SK-N-MC (cell line): ENCODE results near the gene DCUN1D4.

ENCODE experiments used
- EZH2 ChIP-seq: fragments of 200-600 bp; sonication (generic); IDR thresholded peaks from one replicate; pipeline ENCODE4 v1.6.1; 2017; ENCODE audit warnings: antibody characterized with exemption
- POLR2AphosphoS5 ChIP-seq: IDR thresholded peaks from 2 replicates; pipeline ENCODE4 v1.6.1; 2012; ENCODE audit warnings: mild to moderate bottlenecking, low read depth, low read length, borderline replicate concordance

DNA sequence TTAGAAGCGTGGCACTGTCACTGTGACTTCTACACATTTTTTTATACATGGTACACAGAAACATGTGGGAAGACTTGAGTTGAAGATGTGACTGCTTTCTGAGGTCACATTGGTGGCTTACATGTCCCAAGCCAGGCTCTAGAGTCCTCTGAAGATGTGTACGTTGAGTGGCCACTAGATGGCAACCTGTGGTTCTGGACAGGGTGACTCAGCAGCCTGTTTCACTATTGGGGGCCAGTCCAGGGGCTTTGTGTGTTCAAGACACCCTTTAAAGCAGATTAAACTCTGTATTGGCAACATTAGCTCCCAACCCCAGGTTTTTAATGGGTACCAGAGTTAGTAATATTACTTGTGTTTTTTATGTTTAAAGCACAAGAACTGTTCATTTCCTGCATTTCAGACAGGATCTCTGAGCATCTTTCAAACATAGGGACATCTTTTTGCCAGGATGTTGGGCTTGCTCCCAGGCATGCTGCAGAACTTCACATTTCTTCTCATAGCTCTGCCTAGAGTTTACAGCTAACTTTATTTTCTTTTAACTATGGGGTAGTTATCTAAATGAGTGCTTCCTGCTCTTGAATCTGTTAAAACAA lies 53.0 kb downstream of the DCUN1D4 start:
- TF ChIP-seq EZH2, result no peak
- TF ChIP-seq POLR2AphosphoS5, result no peak
